OCI-LY3 (cell line): Measurements from ENCODE around the gene TCEAL9.

Experiments
- H2AFZ ChIP-seq: fragments of 200-600, 300-600 bp; shearing (Covaris generic); 2 replicates; pipeline ENCODE4 v1.6.0; 2014; ENCODE audit warnings: antibody characterized with exemption, low read depth, low read length
- H3K27ac ChIP-seq: fragments of 200-600, 300-600 bp; sonication (generic); 2 replicates; pipeline ENCODE4 v1.5.1; 2014; ENCODE audit warnings: mild to moderate bottlenecking, low read length, moderate library complexity, mixed read lengths
- H3K27me3 ChIP-seq: fragments of 200-600, 300-600 bp; sonication (generic); 2 replicates; pipeline ENCODE4 v1.6.1; 2014; ENCODE audit warnings: low read depth, low read length, mixed read lengths
- H3K36me3 ChIP-seq: fragments of 200-600, 300-600 bp; sonication (generic); replicated peaks from 2 replicates; pipeline ENCODE3; 2014; ENCODE audit warnings: low read depth, low read length, mixed read lengths
- H3K4me1 ChIP-seq: fragments of 300-600, 200-600 bp; sonication (generic); 2 replicates; pipeline ENCODE4 v1.6.1; 2014; ENCODE audit warnings: low read length, mixed read lengths
- H3K4me2 ChIP-seq: fragments of 200-600, 300-600 bp; sonication (generic); 2 replicates; pipeline ENCODE4 v1.6.1; 2014; ENCODE audit warnings: low read length, mixed read lengths
- H3K4me3 ChIP-seq: fragments of 300-600, 200-600 bp; sonication (generic); 2 replicates; pipeline ENCODE4 v1.5.1; 2014; ENCODE audit warnings: antibody characterized with exemption, mild to moderate bottlenecking, low read length, moderate library complexity
- H3K79me2 ChIP-seq: fragments of 300-600, 200-600 bp; shearing (Covaris generic); 2 replicates; pipeline ENCODE4 v1.6.1; 2014; ENCODE audit warnings: mild to moderate bottlenecking, low read length, mixed read lengths
- H3K9ac ChIP-seq: fragments of 300-600, 200-600 bp; shearing (Covaris generic); 2 replicates; pipeline ENCODE4 v1.6.0; 2014; ENCODE audit warnings: mild to moderate bottlenecking, low read length, moderate library complexity
- H3K9me3 ChIP-seq: fragments of 200-600, 300-600 bp; shearing (Covaris generic); 2 replicates; pipeline ENCODE4 v1.6.1; 2014; ENCODE audit warnings: low read length, mixed read lengths; ENCODE audit not compliant: insufficient read depth
- H4K20me1 ChIP-seq: fragments of 200-600, 300-600 bp; sonication (generic); 2 replicates; pipeline ENCODE4 v1.6.1; 2016; ENCODE audit warnings: low read length, mixed read lengths; ENCODE audit not compliant: insufficient read depth
- EZH2phosphoT487 ChIP-seq: fragments of 200-600 bp; shearing (Covaris generic); IDR thresholded peaks from 2 replicates; pipeline ENCODE4 v1.6.1; 2018; ENCODE audit warnings: antibody characterized with exemption, mixed run types, low read depth
- TF ChIP-seq, protein P1 (sequence below): fragments of 200-600, 300-600 bp; sonication (generic); IDR thresholded peaks from 2 replicates; pipeline ENCODE4 v1.5.1; 2014; ENCODE audit warnings: antibody characterized with exemption, low read length, low read depth

Gene TCEAL9

DNA sequence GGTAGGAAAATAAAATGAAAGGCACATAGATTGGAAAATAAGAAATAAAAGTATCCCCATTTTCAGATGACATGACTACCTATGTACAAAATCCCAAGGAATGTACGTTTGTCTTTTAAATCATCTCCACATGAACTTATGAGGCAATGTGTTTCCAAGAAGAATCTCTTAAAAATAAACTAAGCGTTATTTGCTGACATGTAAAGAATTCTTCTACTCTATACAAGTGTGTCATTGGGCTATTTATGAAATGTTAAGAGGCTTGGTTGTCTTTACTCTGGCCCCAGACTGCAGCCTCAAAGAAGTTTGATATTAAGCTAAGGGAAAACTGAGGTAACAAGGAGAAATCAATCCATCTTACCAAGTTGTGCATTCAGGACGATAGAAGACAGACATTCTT is 37.2 kb downstream of the TCEAL9 start:
- no peaks in the 10 kb centered on the region for H3K79me2 ChIP-seq
- no peak overlapping the region for H3K9ac ChIP-seq
- H2AFZ ChIP-seq: no peak overlapping the region
- H3K4me3 ChIP-seq: no peak overlapping the region
- no peak overlapping the region for H3K4me2 ChIP-seq
- TF ChIP-seq, protein P1, sequence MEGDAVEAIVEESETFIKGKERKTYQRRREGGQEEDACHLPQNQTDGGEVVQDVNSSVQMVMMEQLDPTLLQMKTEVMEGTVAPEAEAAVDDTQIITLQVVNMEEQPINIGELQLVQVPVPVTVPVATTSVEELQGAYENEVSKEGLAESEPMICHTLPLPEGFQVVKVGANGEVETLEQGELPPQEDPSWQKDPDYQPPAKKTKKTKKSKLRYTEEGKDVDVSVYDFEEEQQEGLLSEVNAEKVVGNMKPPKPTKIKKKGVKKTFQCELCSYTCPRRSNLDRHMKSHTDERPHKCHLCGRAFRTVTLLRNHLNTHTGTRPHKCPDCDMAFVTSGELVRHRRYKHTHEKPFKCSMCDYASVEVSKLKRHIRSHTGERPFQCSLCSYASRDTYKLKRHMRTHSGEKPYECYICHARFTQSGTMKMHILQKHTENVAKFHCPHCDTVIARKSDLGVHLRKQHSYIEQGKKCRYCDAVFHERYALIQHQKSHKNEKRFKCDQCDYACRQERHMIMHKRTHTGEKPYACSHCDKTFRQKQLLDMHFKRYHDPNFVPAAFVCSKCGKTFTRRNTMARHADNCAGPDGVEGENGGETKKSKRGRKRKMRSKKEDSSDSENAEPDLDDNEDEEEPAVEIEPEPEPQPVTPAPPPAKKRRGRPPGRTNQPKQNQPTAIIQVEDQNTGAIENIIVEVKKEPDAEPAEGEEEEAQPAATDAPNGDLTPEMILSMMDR: no peak
- TF ChIP-seq EZH2phosphoT487: no peak
- H4K20me1 ChIP-seq: no peaks in the 10 kb centered on the region
- no peaks in the 10 kb centered on the region for H3K4me1 ChIP-seq
- no peaks in the 10 kb centered on the region for H3K9me3 ChIP-seq
- H3K27ac ChIP-seq: no peak overlapping the region
- no peaks in the 10 kb centered on the region for H3K36me3 ChIP-seq
- H3K27me3 ChIP-seq: no peaks in the 10 kb centered on the region

GRCh38 chrX:103396186-103396585 is 39.9 kb downstream of the TCEAL9 start:
- no peaks in the 10 kb centered on the region for H3K79me2 ChIP-seq
- no peaks in the 10 kb centered on the region for H4K20me1 ChIP-seq
- no peaks in the 10 kb centered on the region for H3K4me1 ChIP-seq
- H3K9me3 ChIP-seq: no peaks in the 10 kb centered on the region
- no peak overlapping the region for H3K4me3 ChIP-seq
- H3K36me3 ChIP-seq: no peaks in the 10 kb centered on the region
- no peak overlapping the region for H3K27ac ChIP-seq
- TF ChIP-seq, protein P1: no peak
- no peak for TF ChIP-seq EZH2phosphoT487
- no peaks in the 10 kb centered on the region for H3K27me3 ChIP-seq
- no peak overlapping the region for H2AFZ ChIP-seq
- H3K4me2 ChIP-seq: no peak overlapping the region
- no peak overlapping the region for H3K9ac ChIP-seq

DNA sequence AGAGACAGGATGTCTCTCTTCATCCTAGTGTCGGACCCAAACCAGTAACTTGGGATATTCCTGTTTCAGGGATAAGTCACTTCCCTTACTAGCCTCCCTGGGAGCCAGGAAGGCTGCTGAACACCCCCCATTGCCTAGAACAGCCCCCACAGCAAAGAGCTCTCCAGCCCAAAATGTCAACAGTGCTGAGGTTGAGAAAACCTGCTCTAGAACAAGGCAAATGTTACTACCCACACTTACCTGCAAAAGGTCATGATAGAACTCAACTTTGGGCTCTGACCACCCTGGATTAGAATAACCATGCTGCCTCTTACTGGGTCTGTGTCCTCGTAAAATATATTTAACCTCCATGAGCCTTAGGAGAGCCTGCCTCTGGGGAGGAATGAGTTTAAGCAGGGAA is 40.4 kb downstream of the TCEAL9 start:
- Histone ChIP-seq H3K9me3 (no peaks in the 10 kb centered on the region), H2AFZ (no peak overlapping the region), H3K4me1 (no peaks in the 10 kb centered on the region), H3K79me2 (no peaks in the 10 kb centered on the region), H4K20me1 (no peaks in the 10 kb centered on the region), H3K9ac (no peak overlapping the region), H3K27me3 (no peaks in the 10 kb centered on the region), H3K36me3 (no peaks in the 10 kb centered on the region), H3K27ac (no peak overlapping the region), H3K4me2 (no peak overlapping the region), H3K4me3 (no peak overlapping the region)
- TF ChIP-seq, protein P1: no peak
- TF ChIP-seq EZH2phosphoT487: no peak

DNA sequence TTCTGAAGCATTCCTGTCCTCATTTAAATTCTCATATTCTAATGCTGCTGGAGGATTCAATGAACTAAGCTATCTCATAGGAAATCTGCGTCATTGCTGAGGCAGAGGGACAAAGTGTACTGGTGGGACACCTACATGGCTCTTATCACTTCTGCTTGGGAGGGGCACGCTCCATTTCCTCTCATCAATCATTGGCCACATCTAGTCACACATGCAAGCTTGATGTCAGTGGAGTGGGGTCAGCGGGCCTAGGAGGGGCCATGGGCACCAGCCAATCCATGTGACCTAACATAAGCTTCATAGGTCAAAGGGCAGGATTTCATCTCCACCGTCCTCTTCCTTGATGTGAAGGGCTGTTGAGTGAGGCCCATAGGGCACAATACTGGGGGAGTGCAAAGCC is 41.4 kb downstream of the TCEAL9 start:
- Histone ChIP-seq H3K9me3 (no peaks in the 10 kb centered on the region), H3K79me2 (no peaks in the 10 kb centered on the region), H3K27me3 (no peaks in the 10 kb centered on the region), H3K27ac (no peak overlapping the region), H3K4me2 (no peak overlapping the region), H2AFZ (no peak overlapping the region), H3K36me3 (no peaks in the 10 kb centered on the region), H3K9ac (no peak overlapping the region), H4K20me1 (no peaks in the 10 kb centered on the region), H3K4me3 (no peak overlapping the region), H3K4me1 (no peaks in the 10 kb centered on the region)
- TF ChIP-seq EZH2phosphoT487: no peak
- TF ChIP-seq, protein P1: no peak
